Measurements from ENCODE around the gene USP36. TPM values are rescaled to one million over a fixed set of nuclear protein-coding genes. Genes with fewer than 3 reads are reported as not detected.
A peak's percentile ranks its signal among the peaks of the same experiment; 100 is the strongest.

USP36 gene
- total RNA-seq, 1 experiment from 2014 or later = 103 TPM

- H3K4me3 ChIP-seq (ENCODE audit: low read depth, low read length) = no peak overlapping the region
- peaks cover 16% of the 10 kb centered on the region for H3K4me1 Mint-ChIP-seq (ENCODE audit: low read depth, unreplicated experiment)
- H3K9me3 ChIP-seq = no peaks in the 10 kb centered on the region
- CTCF ChIA-PET = no interaction called here
- H3K36me3 Mint-ChIP-seq (ENCODE audit: insufficient read depth, unreplicated experiment) = peaks cover 48% of the 10 kb centered on the region
- POLR2A ChIA-PET = no interaction called here
- no peaks in the 10 kb centered on the region for H3K27me3 ChIP-seq (replicated peaks; ENCODE audit: control insufficient read depth, insufficient read depth, low read length)
- intact Hi-C loops (cut with micrococcal nuclease; ENCODE audit: unreplicated experiment) = no loop called here
- peaks cover 17% of the 10 kb centered on the region for H3K4me1 ChIP-seq
- H3K36me3 ChIP-seq (ENCODE audit: control insufficient read depth, insufficient read depth, low read length) = no peaks in the 10 kb centered on the region
- DNase-seq = no peak
- no TSS peak for BruUV-seq (replicated peaks)
- H3K27me3 Mint-ChIP-seq (ENCODE audit: insufficient read depth, unreplicated experiment) = no peaks in the 10 kb centered on the region
- H3K9me3 Mint-ChIP-seq (ENCODE audit: unreplicated experiment) = no peaks in the 10 kb centered on the region
- no peak overlapping the region for H3K4me3 Mint-ChIP-seq (ENCODE audit: unreplicated experiment)
- no peak overlapping the region for H3K27ac Mint-ChIP-seq (ENCODE audit: unreplicated experiment)
- TF ChIP-seq CTCF (IDR thresholded peaks at IDR 0.05; ENCODE audit: insufficient read depth in 1 of 2, low read depth in 1 of 2, low read length in 1 of 2, severe bottlenecking in 1 of 2, unreplicated experiment in 1 of 2) = no peak
Observed at GRCh38 chr17:78888941-78889518, 48.4 kb upstream of the USP36 start.

GRCh38 chr17:78886954-78887353 is 46.3 kb upstream of the USP36 start:
- Mint-ChIP-seq H3K4me1 (ENCODE audit: low read depth, unreplicated experiment) (peaks cover 19% of the 10 kb centered on the region), H3K27me3 (ENCODE audit: insufficient read depth, unreplicated experiment) (no peaks in the 10 kb centered on the region), H3K4me3 (ENCODE audit: unreplicated experiment) (no peak overlapping the region), H3K36me3 (ENCODE audit: insufficient read depth, unreplicated experiment) (peaks cover 56% of the 10 kb centered on the region), H3K9me3 (ENCODE audit: unreplicated experiment) (no peaks in the 10 kb centered on the region), H3K27ac (ENCODE audit: unreplicated experiment) (peak overlapping the region; percentile 96)
- no peak for TF ChIP-seq CTCF (IDR thresholded peaks at IDR 0.05; ENCODE audit: insufficient read depth in 1 of 2, low read depth in 1 of 2, low read length in 1 of 2, severe bottlenecking in 1 of 2, unreplicated experiment in 1 of 2)
- H3K36me3 ChIP-seq (ENCODE audit: control insufficient read depth, insufficient read depth, low read length) = no peaks in the 10 kb centered on the region
- DNase-seq = no peak
- H3K9me3 ChIP-seq = no peaks in the 10 kb centered on the region
- H3K4me3 ChIP-seq (ENCODE audit: low read depth, low read length) = no peak overlapping the region
- ChIA-PET POLR2A (no interaction called here), CTCF (no interaction called here)
- BruUV-seq (replicated peaks) = no TSS peak
- H3K27me3 ChIP-seq (replicated peaks; ENCODE audit: control insufficient read depth, insufficient read depth, low read length) = no peaks in the 10 kb centered on the region
- intact Hi-C loops (cut with micrococcal nuclease; ENCODE audit: unreplicated experiment) = no loop called here
- peaks cover 38% of the 10 kb centered on the region for H3K4me1 ChIP-seq

DNA sequence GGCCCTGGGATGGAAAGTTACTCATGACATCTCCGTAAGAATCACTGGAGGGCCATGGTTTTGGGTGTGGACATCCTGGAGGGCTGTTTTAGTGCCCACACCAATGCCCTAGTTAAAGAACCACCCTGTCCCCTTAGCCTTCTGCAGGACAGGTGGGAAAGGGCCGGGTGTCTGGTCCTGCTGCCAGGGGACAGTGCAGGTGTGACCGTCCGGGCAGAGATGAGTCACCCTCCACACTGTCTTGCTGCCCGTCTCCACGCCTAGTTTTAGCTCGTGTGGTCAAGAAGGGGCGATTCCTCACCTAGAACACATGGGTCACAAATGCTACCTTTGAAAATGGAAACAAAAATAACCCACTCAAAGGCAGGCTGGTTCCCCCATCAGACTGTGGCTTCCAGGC is 45.3 kb upstream of the USP36 start:
- no peak for TF ChIP-seq CTCF (IDR thresholded peaks at IDR 0.05; ENCODE audit: insufficient read depth in 1 of 2, low read depth in 1 of 2, low read length in 1 of 2, severe bottlenecking in 1 of 2, unreplicated experiment in 1 of 2)
- no peaks in the 10 kb centered on the region for H3K27me3 Mint-ChIP-seq (ENCODE audit: insufficient read depth, unreplicated experiment)
- Histone ChIP-seq H3K36me3 (ENCODE audit: control insufficient read depth, insufficient read depth, low read length) (no peaks in the 10 kb centered on the region), H3K27me3 (replicated peaks; ENCODE audit: control insufficient read depth, insufficient read depth, low read length) (no peaks in the 10 kb centered on the region), H3K4me1 (peaks cover 40% of the 10 kb centered on the region), H3K9me3 (no peaks in the 10 kb centered on the region), H3K4me3 (ENCODE audit: low read depth, low read length) (no peak overlapping the region)
- POLR2A ChIA-PET = no interaction called here
- H3K9me3 Mint-ChIP-seq (ENCODE audit: unreplicated experiment) = no peaks in the 10 kb centered on the region
- peaks cover 19% of the 10 kb centered on the region for H3K4me1 Mint-ChIP-seq (ENCODE audit: low read depth, unreplicated experiment)
- CTCF ChIA-PET = no interaction called here
- DNase-seq = no peak
- no TSS peak for BruUV-seq (replicated peaks)
- H3K36me3 Mint-ChIP-seq (ENCODE audit: insufficient read depth, unreplicated experiment) = peaks cover 49% of the 10 kb centered on the region
- intact Hi-C loops (cut with micrococcal nuclease; ENCODE audit: unreplicated experiment) = no loop called here
- peak overlapping the region; percentile 96 for H3K27ac Mint-ChIP-seq (ENCODE audit: unreplicated experiment)
- H3K4me3 Mint-ChIP-seq (ENCODE audit: unreplicated experiment) = no peak overlapping the region
